Endothelial cell of umbilical vein (primary cell): ENCODE measurements around the gene NELL2. TPM values are rescaled to one million over a fixed set of nuclear protein-coding genes. Genes with fewer than 3 reads are reported as not detected.

Source experiments
- BruUV-seq: library from RNA; stranded (reverse); fragments of 400-500 nt; replicated peaks from 2 replicates; lab custom pipeline; 2021; lab: Mats Ljungman, UMichigan
- CTCF ChIA-PET: fragments of 300-600, 350-600 bp; sonication (Branson Sonifier 250); formaldehyde crosslinking; loops from one replicate; lab custom pipeline; 2021; ENCODE audit warnings: antibody characterized with exemption, inconsistent platforms; lab: Charles Lee
- POLR2A ChIA-PET: fragments of 300-600, 350-600 bp; sonication (Branson Sonifier 250); formaldehyde crosslinking; loops from one replicate; lab custom pipeline; 2021; ENCODE audit warnings: antibody characterized with exemption, inconsistent platforms; lab: Charles Lee
- DNase-seq: peaks from one replicate; pipeline ENCODE4 v3.0.0-alpha.2; 2011; ENCODE audit warnings: low read depth, low spot score
- FAIRE-seq: peaks from 2 replicates; lab custom pipeline; 2011; peaks lifted over from hg19 to GRCh38; lab: Jason Lieb, UNC
- H2AFZ ChIP-seq: 2 replicates; pipeline ENCODE4 v1.6.0; 2012; ENCODE audit warnings: low read depth, low read length, control low read depth, inconsistent platforms
- H3K27ac ChIP-seq: 2 replicates; pipeline ENCODE4 v1.5.1; 2011; ENCODE audit warnings: low read depth, mild to moderate bottlenecking, control low read depth, low read length, moderate library complexity; ENCODE audit not compliant: insufficient read depth
- H3K27me3 ChIP-seq, 2 experiments: 2 replicates each; pipeline versions ENCODE4 v1.6.0 to v1.6.1; 2011; ENCODE audit warnings: low read length in 2 of 2, mixed read lengths in 1 of 2; ENCODE audit not compliant: control insufficient read depth in 2 of 2, insufficient read depth in 2 of 2
- H3K36me3 ChIP-seq, 2 experiments: 2 replicates in 1 of 2; 3 replicates in 1 of 2; pipeline ENCODE4 v1.5.1; 2011; ENCODE audit warnings: low read length in 2 of 2, mild to moderate bottlenecking in 1 of 2, moderate library complexity in 1 of 2; ENCODE audit not compliant: control insufficient read depth in 2 of 2, insufficient read depth in 2 of 2; ENCODE audit errors: extremely low read depth in 1 of 2
- H3K4me1 ChIP-seq: 3 replicates; pipeline ENCODE4 v1.5.1; 2011; ENCODE audit warnings: mild to moderate bottlenecking, low read length; ENCODE audit not compliant: control insufficient read depth, insufficient read depth; ENCODE audit errors: extremely low read depth
- H3K4me2 ChIP-seq: 2 replicates; pipeline ENCODE4 v1.6.1; 2011; ENCODE audit warnings: low read length, control low read depth, mixed read lengths; ENCODE audit not compliant: insufficient read depth
- H3K4me3 ChIP-seq, 3 experiments: fragments of 200-600 bp in 1 of 3; sonication (generic), shearing (Covaris generic) in 1 of 3; replicated peaks in 1 of 3; 2 replicates each; pipeline ENCODE4 v1.5.1; 2011 to 2016; ENCODE audit warnings: control low read depth in 3 of 3, low read length in 3 of 3, mild to moderate bottlenecking in 2 of 3, inconsistent platforms in 1 of 3, low read depth in 1 of 3, moderate library complexity in 1 of 3; ENCODE audit not compliant: insufficient read depth in 1 of 3
- H3K79me2 ChIP-seq: 2 replicates; pipeline ENCODE4 v1.6.0; 2012; ENCODE audit warnings: low read length, inconsistent platforms; ENCODE audit not compliant: control insufficient read depth, insufficient read depth
- H3K9ac ChIP-seq: replicated peaks from 2 replicates; pipeline ENCODE3; 2011; ENCODE audit warnings: low read length, control low read depth; ENCODE audit not compliant: insufficient read depth; ENCODE audit errors: extremely low read depth
- H3K9me1 ChIP-seq: replicated peaks from 3 replicates; pipeline ENCODE4 v1.6.0; 2011; ENCODE audit warnings: mild to moderate bottlenecking, low read length; ENCODE audit not compliant: control insufficient read depth, insufficient read depth; ENCODE audit errors: extremely low read depth
- H3K9me3 ChIP-seq: replicated peaks from 2 replicates; pipeline ENCODE4 v1.5.1; 2012; ENCODE audit warnings: low read length, inconsistent platforms; ENCODE audit not compliant: control insufficient read depth, insufficient read depth
- H4K20me1 ChIP-seq: replicated peaks from 2 replicates; pipeline ENCODE3; 2011; ENCODE audit warnings: mild to moderate bottlenecking, low read length; ENCODE audit not compliant: control insufficient read depth, insufficient read depth; ENCODE audit errors: extremely low read depth
- CTCF ChIP-seq, 2 donors: IDR thresholded peaks; 1 replicate in 1 of 2; 2 replicates in 1 of 2; pipeline ENCODE4 v1.5.1; 2011; ENCODE audit warnings: low read length in 2 of 2, mild to moderate bottlenecking in 2 of 2, moderate library complexity in 2 of 2, control low read depth in 1 of 2, inconsistent platforms in 1 of 2, low read depth in 1 of 2; ENCODE audit not compliant: insufficient read depth in 1 of 2; ENCODE audit errors: extremely low read depth in 1 of 2
- EZH2 ChIP-seq: IDR thresholded peaks from 2 replicates; pipeline ENCODE4 v1.6.1; 2012; ENCODE audit warnings: borderline replicate concordance, low read depth, mild to moderate bottlenecking, moderate library complexity, low read length, inconsistent platforms; ENCODE audit not compliant: severe bottlenecking
- FOS ChIP-seq: IDR thresholded peaks from 2 replicates; pipeline ENCODE4 v1.6.1; 2011; ENCODE audit warnings: mild to moderate bottlenecking, low read length, moderate library complexity, borderline replicate concordance; ENCODE audit not compliant: insufficient read depth
- GATA2 ChIP-seq: IDR thresholded peaks from 2 replicates; pipeline ENCODE4 v1.7.0; 2011; ENCODE audit warnings: low read depth, mild to moderate bottlenecking, moderate library complexity, mixed read lengths, low read length; ENCODE audit not compliant: insufficient read length, insufficient read depth
- JUN ChIP-seq: IDR thresholded peaks from 2 replicates; pipeline ENCODE4 v1.6.1; 2011; ENCODE audit warnings: borderline replicate concordance, low read depth; ENCODE audit not compliant: insufficient read length, insufficient read depth
- MAX ChIP-seq: IDR thresholded peaks from 2 replicates; pipeline ENCODE4 v1.6.1; 2011; ENCODE audit not compliant: insufficient read depth, insufficient read length
- MYC ChIP-seq: IDR thresholded peaks from one replicate; pipeline ENCODE4 v1.6.1; 2011; ENCODE audit warnings: mild to moderate bottlenecking, low read depth, low read length
- POLR2A ChIP-seq: IDR thresholded peaks from 2 replicates; pipeline ENCODE4 v1.6.1; 2012; ENCODE audit warnings: low read depth, mild to moderate bottlenecking, control low read depth, low read length
- POLR2AphosphoS5 ChIP-seq: IDR thresholded peaks from 2 replicates; pipeline ENCODE4 v1.6.1; 2012; ENCODE audit warnings: low read depth, mild to moderate bottlenecking, control low read depth, low read length, moderate library complexity; ENCODE audit not compliant: insufficient read depth
- dilution Hi-C: fragments of 300-500 bp; cut with MboI; formaldehyde crosslinking; loops from one replicate; pipeline ENCODE4 v1.15.0; 2019; ENCODE audit warnings: low sequenced_read_pairs; ENCODE audit not compliant: extremely low pct_ligation_motif_present
- intact Hi-C: fragments of 100-400 bp; cut with micrococcal nuclease; formaldehyde crosslinking; loops from one replicate; pipeline ENCODE4 v1.10.0; 2022
- polyA plus RNA-seq, 4 experiments: library from polyadenylated mRNA; depleted of rRNA in 3 of 4; stranded (reverse) in 3 of 4; unstranded in 1 of 4; fragments of >200 nt; gene quantifications; 2 replicates each; pipeline versions ENCODE4 v1.2.1 to v1.2.3, GENCODE V29; 2011 to 2012; ENCODE audit warnings: missing spikeins in 1 of 4
- total RNA-seq: library from RNA; stranded (reverse); gene quantifications from 2 replicates; pipeline ENCODE4 v1.2.3, GENCODE V29; 2021

NELL2 gene
- total and polyA plus RNA-seq, 2 donors (not counting 3 experiments of a cell fraction or from before 2014, with no cell fraction given): 0.11 to 0.49 TPM

- Histone ChIP-seq H3K36me3 (no peaks in the 10 kb centered on the region), H3K4me1 (no peaks in the 10 kb centered on the region), H3K4me3 (no peak overlapping the region), H3K27ac (no peak overlapping the region), H3K9ac (no peak overlapping the region), H3K4me2 (no peak overlapping the region), H3K27me3 (no peaks in the 10 kb centered on the region), H3K9me1 (no peaks in the 10 kb centered on the region), H3K79me2 (no peaks in the 10 kb centered on the region), H2AFZ (no peak overlapping the region), H4K20me1 (no peaks in the 10 kb centered on the region), H3K9me3 (no peaks in the 10 kb centered on the region)
- TF ChIP-seq POLR2AphosphoS5 (no peak), CTCF (IDR thresholded peaks at IDR 0.05; ENCODE audit: extremely low read depth in 1 of 2, insufficient read depth in 1 of 2, low read depth in 1 of 2, low read length in 2 of 2) (no peak), JUN (no peak), POLR2A (no peak), EZH2 (no peak), MYC (no peak), GATA2 (no peak), MAX (no peak), FOS (no peak)
- ChIA-PET CTCF (no interaction called here), POLR2A (no interaction called here)
- DNase-seq: no peak
- no TSS peak for BruUV-seq
- dilution Hi-C loops: no loop called here
- intact Hi-C loops: no loop called here
- FAIRE-seq: no peak
These were observed 413.4 kb downstream of the NELL2 start for GRCh38 chr12:44462729-44463128.
